Activated CD8-positive, alpha-beta memory T cell treated with anti-CD3 and anti-CD28 coated beads for 48 hours (primary cell): ENCODE measurements around the gene MACROD2.

Experiments
- DNase-seq, 3 experiments: peaks; one replicate each; pipeline ENCODE4 v3.0.0-alpha.2; 2020; ENCODE audit warnings: low read depth in 2 of 3, low spot score in 2 of 3

The MACROD2 gene

DNA sequence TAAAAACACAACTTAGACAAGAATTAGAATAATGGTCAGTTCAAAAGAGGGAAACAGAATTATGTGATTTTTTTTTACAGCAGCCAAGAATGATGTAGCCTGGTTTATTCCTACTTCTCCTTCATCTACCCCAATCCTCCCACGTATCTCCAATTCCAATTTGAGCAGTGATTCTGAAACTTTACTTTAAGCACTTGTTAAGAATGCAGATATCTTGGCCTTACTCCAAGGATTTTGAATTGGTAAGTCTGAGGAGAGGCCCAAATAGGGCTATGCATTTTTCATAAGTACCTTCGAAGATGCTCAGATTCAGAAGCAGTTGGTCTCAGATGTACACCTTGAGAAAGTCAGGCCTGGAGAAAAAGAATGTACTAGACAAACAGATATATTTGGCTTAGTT lies 575.5 kb downstream of the MACROD2 start:
- no peak for DNase-seq

DNA sequence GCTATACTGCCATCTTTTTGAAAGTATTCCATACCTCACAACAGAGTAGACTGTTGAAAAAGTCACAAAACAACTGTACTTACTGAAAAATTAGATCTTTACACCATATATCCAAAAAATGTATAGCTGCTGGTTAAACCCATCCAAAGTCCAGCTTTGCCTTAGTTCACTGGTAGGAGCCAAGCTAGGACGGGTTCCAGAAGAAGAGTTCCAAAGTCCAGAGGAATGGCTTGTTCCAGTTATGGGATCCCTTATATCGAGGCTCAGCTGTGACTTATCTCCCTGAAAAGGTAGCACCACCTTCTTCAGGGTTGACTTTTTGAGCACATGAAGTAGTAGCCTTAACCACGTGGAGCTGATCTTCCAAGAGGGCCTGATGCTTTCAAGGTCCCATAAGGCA lies 578.4 kb downstream of the MACROD2 start:
- DNase-seq = no peak

DNA sequence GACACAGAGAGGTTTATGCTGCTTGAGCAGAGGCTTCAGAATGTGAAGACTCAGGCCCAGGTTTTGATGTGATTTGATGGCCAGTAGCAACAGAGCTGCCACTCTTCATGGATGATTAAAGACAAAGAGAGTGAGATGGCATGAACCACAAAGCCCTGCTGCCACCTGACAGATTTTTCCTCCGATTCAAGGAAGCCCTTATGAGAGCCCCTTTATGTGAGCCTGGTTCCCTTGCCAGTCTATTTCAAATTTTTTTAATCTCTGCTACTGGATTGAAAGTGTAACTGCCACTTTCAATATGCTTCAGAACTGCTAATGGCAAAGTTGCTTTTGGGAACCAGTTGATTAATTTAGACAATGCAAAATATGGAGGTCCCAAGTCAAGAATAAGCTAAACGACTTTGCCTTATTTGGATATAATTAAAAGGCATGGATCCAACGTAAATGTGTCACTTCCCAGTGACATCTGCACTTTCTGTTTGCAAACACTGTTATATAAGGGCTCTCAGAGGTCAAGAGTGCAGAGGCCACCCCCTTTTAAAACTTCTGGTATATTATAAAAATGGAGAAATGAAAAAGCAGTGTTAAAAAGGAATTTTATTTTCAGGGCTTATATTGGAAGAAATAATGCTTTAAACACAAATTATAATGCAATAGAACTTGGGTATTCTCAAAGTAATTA lies 581.0 kb downstream of the MACROD2 start:
- DNase-seq = no peak

DNA sequence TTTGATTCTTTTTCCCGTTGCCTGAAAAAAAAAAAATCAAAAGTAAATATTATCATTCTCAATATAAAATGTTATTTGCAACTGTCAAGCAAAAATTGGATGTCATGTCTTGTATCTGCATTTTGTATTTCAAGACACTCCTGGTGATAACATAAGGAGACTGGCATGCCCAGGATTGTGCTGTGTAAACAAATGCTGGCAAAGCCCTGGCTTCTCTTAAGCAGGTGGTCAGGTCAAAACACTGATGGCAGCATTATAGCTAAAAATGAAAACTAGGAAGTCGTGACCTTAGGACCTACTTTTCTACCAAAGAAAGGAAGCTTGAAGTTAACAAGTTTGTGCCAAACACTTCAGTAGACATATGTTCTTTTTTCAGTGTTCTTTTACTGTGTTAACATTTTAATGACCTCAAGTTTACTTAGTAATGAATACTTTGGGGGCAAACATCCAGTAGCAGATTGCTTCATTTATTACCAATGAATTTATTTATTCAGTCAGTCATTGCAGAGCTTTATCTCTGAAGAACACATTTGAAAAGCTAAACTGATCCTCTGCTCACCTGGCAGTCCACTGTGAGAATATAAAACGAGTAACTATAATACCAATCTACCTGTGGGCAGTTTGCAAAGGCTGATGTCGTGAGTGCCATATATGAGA lies 585.2 kb downstream of the MACROD2 start:
- no peak for DNase-seq

DNA sequence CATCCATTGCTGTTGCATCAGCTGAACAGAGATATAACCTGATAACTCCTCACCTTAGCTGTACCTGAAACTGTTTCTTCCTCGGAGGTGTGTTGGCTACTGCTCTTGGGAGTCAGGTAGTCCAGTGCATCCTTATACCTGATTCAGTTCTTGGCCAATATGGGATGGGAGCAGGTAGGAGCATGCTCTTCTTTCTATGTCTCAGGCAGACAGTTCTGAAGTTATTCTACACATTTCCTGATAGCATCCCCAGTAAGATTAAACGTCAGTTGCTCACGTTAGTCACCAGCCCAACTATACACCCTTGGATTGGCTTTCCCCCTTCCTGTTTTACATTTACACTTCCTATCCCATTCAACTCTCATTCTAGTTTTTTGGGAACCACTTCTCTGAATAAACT lies 586.4 kb downstream of the MACROD2 start:
- DNase-seq = no peak

DNA sequence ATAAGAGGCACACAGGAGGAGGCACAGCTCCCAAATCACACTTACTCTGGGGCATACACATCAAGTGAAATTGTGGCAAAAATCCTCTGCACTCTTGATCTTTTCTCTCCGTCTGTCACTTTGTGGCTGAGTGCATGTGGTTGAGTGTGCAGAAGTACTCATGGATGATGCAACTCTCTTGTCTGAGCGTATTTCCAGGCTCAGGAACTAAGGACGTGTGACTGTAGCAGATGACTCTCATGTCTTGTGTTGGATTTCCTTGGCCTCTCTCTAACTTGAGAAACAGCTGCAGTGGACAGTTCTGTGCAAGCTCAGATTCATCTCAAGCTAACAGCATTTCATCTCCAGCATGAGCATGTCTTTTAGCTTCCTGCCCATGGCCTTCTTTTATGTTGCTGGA lies 587.5 kb downstream of the MACROD2 start:
- no peak for DNase-seq

DNA sequence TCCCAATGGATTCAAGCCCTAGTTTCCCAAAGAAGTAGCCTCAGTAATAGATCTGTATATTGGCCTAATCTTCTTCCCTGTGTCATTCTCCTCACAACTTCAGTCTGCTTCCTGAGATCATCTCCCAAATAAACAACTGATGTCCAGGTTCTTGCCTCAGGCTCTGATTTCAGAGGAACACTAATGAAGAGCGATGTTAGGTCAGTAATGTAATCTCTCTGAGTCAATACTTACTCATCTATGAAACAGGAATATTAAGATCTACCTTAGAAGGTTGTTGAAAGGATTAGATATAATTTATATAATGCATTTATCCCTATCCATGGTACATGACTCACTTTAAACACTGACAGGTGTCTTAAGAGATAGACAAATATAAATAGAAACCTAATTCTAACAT lies 588.1 kb downstream of the MACROD2 start:
- no peak for DNase-seq

DNA sequence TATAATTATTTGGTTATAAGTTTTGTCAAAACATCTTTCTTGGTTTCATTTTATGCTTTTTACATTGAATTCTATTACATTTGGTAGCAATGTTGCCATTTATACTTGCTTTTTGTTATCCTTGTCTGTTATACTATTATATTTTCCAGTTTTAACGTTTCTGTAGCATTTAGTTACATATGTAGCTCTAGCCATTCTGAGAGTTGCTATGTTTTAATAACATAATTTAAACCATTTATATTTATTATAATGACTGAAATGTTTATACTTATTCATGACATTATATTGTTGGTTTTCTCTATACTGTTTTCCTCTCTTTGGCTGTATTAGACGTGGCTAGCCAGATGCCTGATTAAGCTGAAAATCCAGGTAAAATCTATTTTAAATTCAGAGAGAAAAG lies 594.1 kb downstream of the MACROD2 start:
- DNase-seq = no peak

DNA sequence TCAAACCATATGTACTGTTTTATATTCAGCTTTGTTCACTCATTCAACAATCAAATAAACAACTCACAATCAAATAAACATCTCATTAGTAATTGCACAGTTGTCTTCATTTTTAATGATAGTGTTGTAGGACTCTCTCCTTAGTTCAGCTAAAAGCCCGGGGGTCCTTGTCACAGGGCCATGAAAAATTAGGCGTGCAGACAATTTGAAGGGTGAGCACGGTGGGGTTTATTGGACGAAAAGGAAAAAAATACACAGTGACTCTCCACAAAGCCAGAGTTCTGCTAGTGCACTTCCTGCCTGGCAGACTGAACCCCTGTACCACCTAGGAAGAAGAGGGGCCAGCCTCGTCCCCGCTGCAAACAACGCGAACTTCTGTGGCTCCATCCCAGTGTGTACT lies 599.7 kb downstream of the MACROD2 start:
- no peak for DNase-seq

DNA sequence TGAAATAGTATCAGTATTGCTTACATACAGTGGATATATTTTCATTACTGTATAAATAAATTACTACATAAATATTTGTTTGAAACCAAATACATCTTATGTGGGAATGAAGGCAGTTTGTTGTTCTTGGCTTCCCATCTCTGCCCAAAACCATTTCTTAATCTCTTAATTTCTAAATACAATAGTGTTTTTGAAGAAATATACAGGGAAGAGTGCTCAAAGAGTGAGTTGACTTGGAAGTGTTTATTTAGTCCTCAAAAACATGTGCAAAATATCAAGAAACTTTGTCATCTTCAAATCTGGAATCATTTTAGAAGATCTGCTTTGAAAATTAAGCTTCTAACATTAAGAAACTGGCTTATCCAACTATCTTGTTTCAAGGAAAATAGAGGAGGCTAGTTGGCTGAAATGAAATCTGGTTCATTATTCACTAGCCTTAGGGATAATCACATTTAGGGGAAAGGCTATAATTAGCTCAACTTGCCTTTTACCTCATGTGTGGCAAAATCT lies 601.9 kb downstream of the MACROD2 start:
- no peak for DNase-seq

DNA sequence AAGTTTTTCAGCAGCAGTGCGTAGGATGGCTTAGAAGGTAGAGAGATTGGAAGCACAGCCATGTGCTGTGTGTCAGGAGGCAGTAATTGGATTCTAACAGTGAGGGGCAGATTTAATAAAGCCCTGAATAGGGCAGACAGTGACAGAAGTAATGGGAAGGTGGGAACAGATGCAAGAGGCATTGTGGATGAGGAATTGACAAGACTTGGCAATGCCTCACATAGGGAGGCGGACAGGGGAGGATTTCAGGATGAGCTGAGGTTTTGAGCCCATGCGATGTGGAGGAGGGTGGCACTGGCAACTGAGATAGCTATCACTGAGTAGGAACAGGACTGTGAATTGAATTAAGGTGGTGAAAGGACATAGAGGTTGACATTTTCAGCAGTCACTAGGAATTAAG lies 604.3 kb downstream of the MACROD2 start:
- no peak for DNase-seq

DNA sequence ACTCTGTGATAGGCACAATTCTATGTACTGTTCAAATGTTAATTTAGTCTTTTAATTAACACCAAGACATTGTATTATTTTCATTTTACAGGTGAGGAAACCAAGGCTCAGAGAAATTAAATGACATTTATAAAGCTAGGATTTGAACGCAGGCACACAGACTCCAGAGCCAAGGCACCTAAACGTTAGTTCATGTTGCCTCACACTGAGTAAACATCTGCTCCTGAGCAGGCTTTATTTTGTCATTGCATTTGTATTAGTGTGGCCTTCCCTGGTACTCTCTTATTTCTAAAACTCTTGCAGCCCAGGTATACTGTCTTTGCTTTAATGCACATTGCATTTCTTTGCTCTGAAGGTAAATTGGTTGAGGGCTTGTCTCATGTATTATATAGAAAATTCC lies 605.2 kb downstream of the MACROD2 start:
- no peak for DNase-seq

DNA sequence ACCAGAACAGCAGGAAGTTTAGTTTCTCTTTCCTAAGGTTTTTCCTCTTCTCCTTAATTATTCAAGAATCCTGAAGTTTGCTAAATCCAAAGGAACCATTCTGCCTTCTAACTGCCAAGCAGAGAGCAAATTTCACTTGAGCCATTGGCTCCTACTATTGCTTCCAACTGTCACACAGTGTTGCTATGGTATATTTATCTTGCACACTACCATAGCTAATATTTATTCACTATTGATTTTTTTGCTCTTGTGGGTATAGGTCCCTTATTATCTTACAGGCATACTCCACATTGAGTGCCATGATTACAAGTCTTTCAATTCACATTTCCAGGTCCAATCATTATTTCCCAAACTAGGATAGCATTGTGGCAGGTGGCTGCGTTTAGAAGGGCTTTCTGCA lies 608.8 kb downstream of the MACROD2 start:
- DNase-seq = no peak

DNA sequence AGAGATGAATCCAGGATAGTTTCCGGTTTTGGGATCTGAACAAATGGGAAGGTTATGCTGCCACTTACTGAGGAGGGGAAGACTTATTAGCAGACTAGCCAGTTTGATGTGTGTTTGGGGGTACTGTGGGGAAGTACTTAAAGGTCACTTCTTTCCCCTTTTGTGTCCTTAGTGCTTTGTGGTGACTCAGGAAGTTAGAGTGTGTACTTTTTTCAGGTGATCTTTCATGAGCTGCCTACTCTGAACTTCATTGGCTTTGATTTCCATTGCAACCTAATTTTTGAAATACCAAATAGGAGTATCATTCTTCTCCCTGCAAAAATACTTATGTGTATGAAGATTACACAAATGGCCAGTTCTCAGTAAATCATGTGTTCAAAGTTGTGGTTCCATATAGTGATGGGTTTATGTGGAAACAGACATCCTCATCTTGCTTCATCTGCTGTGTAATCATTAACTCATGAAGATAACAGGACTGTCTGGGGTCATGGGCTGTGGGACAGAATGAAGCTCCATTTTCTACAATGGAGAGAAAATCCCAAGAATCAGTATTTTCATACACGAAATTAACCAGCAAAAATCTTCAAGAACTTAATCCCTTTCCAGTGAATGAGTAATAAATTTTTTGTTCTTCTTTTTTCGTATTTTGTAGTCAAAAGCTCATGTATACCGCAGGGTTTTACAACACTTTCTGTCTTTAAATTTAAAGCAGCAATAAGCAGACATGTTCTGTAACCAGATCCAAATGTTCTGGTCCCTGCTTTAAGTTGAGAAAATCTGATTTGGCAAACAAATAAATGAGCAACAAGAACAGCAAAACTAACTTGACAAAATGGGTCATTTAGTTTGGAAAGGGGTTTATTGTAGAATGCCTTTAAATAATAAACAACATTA lies 614.3 kb downstream of the MACROD2 start:
- DNase-seq = no peak

DNA sequence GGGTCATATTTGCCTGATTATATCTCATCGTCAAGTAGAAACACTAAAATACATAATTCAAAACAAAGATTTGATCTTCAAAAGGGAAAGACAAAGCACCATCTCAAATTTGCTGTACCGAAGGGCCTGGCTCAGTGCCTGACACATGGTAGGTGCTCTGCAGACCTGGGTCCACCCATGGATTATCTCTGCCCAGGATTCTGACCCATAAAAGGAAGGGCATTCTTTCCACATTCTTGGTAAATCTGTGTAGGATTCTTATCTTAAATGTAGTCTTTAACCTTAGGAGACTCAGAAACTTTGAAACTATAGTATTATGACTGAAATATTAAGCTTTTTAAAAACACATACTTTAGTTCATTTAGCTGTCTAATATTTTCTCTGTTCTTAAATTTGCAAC lies 616.2 kb downstream of the MACROD2 start:
- DNase-seq = no peak

DNA sequence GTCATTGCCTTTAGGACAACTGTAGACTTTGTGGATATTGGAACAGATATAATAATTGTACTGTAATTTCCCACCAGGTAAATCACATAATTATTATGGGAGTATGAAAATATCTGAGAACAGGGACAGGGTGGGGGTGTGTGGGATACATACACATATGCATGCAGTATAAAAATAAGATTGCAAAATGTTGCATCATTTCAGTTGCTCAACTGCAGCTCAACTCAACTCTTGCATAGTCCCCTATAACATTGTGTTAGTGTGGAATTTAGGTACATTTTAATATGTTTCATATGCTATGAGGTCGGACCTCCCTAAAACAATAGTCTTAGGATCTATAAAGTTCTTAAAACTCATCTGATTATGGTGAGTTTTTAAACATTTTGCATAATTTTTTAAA lies 617.1 kb downstream of the MACROD2 start:
- no peak for DNase-seq

DNA sequence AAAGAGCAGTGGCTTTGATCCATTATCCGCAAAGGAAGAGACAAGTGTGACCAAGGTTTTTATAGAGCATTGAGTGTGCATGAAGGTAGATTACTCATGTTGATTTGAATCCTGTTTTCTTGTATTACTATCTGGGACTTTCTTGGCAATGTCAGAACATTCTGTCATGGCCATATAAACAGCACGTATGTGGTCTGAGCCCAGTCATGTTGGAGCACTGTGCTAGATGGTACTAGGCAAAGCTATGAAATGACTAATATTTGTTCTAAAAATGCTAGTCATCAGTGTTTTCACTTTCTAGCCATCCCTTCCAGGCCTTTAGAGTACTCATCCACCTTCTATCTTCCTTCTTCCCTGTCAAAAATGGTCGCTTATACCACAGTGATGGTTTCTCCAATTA lies 620.7 kb downstream of the MACROD2 start:
- no peak for DNase-seq

DNA sequence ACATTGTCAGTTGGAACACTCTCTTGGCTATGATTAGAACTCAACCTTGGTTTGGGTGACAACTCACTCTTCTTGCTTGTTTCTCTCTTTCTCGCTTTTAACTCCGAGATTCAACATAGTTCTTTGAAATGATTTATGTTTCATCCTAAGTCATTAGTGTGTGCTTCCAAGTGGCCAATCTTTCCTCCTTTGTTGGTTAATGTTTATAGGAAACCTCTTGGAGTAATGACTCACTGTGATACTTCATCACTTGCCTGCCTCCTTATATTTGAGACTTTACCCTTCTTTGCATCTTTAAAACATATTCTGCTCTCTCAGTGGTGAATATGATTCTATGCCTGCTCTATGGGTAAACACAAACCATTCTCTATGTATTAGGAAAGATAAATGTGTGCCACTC lies 621.8 kb downstream of the MACROD2 start:
- no peak for DNase-seq

DNA sequence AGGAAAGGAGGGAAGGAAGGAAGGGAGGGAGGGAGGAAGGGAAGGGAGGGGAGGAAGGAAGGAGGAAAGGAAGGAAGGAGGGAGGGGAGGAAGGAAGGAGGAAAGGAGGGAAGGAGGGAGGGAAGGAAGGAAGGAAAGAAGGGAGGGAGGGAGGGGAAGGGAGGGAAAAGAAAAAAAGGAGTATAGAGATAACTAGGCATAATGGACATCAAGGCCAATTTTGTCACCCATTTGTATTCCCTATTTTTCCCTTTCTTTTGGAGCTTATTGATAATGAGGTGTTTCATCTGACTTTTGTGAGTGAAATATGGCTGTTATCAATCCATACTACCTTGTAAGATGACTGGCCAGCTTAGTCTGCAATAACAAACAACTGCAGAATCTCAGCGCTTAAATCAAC lies 624.1 kb downstream of the MACROD2 start:
- DNase-seq = no peak

DNA sequence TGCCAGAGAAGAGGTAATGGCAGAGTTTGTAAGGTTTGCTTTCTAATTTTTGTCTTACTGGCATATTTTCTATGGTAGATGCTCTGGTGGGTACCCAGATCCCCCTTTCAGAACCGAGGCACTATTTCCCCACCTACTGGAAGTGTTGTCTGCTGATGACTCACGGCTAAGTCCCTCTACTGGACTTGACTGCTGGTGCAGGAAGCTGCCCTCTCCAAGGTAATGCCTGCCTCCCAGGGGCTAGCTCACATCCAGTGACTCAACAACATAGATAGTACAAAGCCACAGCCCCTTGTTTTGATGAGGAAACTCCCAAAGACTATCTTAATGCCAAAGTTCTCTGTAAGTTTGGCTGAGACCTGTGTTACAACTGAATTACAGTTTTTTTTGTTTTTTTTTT lies 627.5 kb downstream of the MACROD2 start:
- no peak for DNase-seq

DNA sequence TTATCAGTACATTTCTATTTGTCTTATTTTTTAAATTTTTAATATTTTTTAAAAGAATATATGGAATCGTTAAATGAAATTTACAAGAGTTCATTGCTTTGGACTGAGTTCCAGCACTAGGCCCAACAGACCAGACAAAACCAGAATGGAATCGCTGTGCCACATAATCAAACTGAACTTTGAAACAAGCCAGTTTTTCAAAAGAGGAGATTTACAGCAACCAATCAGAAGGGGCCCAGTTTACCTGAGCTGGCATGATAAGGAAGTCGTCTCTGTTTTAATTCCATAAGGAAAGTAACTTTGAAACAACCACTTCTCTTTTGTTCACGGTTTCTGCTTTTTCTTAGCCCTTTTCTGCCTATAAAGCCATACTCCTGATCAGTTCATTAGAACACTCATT lies 635.7 kb downstream of the MACROD2 start:
- no peak for DNase-seq

DNA sequence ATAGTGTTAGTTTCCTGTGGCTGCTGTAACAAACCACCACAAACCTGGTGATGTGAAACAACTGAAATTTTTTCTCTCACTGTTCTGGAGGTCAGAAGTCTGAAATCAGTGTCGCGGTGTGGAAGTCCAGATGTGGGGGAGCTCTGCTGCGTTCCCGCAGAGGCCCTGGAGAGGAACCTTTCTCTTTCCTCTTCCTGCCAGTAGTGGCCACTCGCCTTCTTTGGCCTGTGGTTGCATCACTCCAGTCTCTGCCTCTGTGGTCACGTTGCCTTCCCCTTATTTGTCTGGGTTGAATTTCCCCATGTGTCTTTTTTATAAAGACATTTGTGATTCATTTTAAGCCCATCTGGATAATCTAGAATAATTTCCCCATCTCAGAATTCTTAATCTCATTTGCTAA lies 637.6 kb downstream of the MACROD2 start:
- no peak for DNase-seq
